ENCODE results near the gene ZSCAN26. TPM values are rescaled to one million over a fixed set of nuclear protein-coding genes. Genes with fewer than 3 reads are reported as not detected.
A peak's percentile ranks its signal among the peaks of the same experiment; 100 is the strongest.

The ZSCAN26 gene
- total RNA-seq, 1 donor = 21.6 TPM

- no peak for DNase-seq (ENCODE audit: low read depth)
- TF ChIP-seq, protein P1, sequence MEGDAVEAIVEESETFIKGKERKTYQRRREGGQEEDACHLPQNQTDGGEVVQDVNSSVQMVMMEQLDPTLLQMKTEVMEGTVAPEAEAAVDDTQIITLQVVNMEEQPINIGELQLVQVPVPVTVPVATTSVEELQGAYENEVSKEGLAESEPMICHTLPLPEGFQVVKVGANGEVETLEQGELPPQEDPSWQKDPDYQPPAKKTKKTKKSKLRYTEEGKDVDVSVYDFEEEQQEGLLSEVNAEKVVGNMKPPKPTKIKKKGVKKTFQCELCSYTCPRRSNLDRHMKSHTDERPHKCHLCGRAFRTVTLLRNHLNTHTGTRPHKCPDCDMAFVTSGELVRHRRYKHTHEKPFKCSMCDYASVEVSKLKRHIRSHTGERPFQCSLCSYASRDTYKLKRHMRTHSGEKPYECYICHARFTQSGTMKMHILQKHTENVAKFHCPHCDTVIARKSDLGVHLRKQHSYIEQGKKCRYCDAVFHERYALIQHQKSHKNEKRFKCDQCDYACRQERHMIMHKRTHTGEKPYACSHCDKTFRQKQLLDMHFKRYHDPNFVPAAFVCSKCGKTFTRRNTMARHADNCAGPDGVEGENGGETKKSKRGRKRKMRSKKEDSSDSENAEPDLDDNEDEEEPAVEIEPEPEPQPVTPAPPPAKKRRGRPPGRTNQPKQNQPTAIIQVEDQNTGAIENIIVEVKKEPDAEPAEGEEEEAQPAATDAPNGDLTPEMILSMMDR (IDR thresholded peaks at IDR 0.05; ENCODE audit: insufficient read depth, low read depth, low read length) = no peak
Observed at GRCh38 chr6:28254121-28254519, 12.8 kb upstream of the ZSCAN26 start.

GRCh38 chr6:28257042-28257441, 9.9 kb upstream of the ZSCAN26 start:
- no peak for DNase-seq (ENCODE audit: low read depth)
- TF ChIP-seq, protein P1 (IDR thresholded peaks at IDR 0.05; ENCODE audit: insufficient read depth, low read depth, low read length) = no peak
- H3K4me3 ChIP-seq (ENCODE audit: low read depth, low read length) = no peak overlapping the region

More at GRCh38 chr6:28254121-28254519, 12.8 kb upstream of the ZSCAN26 start:
- no peak overlapping the region for H3K4me3 ChIP-seq (ENCODE audit: low read depth, low read length)

- peak within 1 kb of the TSS; percentile 42 for H3K4me3 ChIP-seq (ENCODE audit: low read depth, low read length)
- TF ChIP-seq, protein P1 (IDR thresholded peaks at IDR 0.05; ENCODE audit: insufficient read depth, low read depth, low read length) = no peak
- DNase-seq (ENCODE audit: low read depth) = peak; percentile 52
Observed at GRCh38 chr6:28258877-28259777, 7.8 kb upstream of the ZSCAN26 start, which contains the start of gene NKAPL. NKAPL (plus strand) TSS chr6:28259297; CDS start chr6:28259372, 75 bp downstream.

- H3K4me3 ChIP-seq (ENCODE audit: low read depth, low read length) = no peak overlapping the region
- TF ChIP-seq, protein P1 (IDR thresholded peaks at IDR 0.05; ENCODE audit: insufficient read depth, low read depth, low read length) = no peak
- DNase-seq (ENCODE audit: low read depth) = no peak
Observed at GRCh38 chr6:28263922-28264321, 3.0 kb upstream of the ZSCAN26 start.

DNA sequence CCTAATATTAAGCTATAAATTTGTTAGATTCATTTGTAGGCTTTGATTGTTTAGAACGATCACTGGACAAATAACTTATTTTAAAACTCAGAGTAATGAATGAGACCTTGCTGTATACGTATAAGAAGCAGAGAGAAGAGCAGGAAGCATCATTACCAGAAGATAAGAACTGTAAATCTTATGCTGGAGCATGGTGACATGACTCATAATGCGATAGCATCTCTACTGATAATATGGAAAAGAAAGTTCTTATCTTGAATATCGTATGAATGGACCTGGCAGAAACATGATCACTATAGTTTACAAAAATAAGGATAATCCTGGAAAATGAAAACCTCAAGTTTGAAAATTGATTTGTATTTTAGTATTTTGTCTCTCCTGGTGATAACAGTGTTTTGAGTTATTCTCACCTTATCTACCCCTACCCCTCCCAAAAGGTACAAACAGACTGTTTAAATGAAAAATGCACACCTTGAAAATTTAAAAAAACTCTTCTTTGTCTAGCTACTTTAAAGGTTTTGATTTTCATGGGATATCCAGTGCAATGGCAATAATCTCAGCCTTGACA, 2.0 kb upstream of the ZSCAN26 start:
- H3K4me3 ChIP-seq (ENCODE audit: low read depth, low read length) = no peak overlapping the region
- TF ChIP-seq, protein P1 (IDR thresholded peaks at IDR 0.05; ENCODE audit: insufficient read depth, low read depth, low read length) = no peak
- no peak for DNase-seq (ENCODE audit: low read depth)

GRCh38 chr6:28266563-28266961, 381 bp upstream of the ZSCAN26 start:
- peak overlapping the region; percentile 80 for H3K4me3 ChIP-seq (ENCODE audit: low read depth, low read length)
- TF ChIP-seq, protein P1 (IDR thresholded peaks at IDR 0.05; ENCODE audit: insufficient read depth, low read depth, low read length) = no peak
- no peak for DNase-seq (ENCODE audit: low read depth)
